PC-9 (cell line): Measurements from ENCODE around the gene GPC2.

ENCODE experiments used
- CTCF ChIP-seq: fragments of 200-600 bp; sonication (generic); conservative IDR thresholded peaks from 2 replicates; pipeline ENCODE4 v1.6.1; 2017; ENCODE audit warnings: mixed run types, antibody characterized with exemption, mild to moderate bottlenecking, moderate library complexity
- EZH2 ChIP-seq: fragments of 200-600 bp; sonication (generic); IDR thresholded peaks from 2 replicates; pipeline ENCODE4 v1.8.0; 2017; ENCODE audit warnings: antibody characterized with exemption, low read depth

- TF ChIP-seq EZH2 (no peak), CTCF (no peak)
Measured at GRCh38 chr7:100215895-100216294, 38.7 kb upstream of the GPC2 start.
